Measurements from ENCODE around the gene MPZL2. TPM values are rescaled to one million over a fixed set of nuclear protein-coding genes. Genes with fewer than 3 reads are reported as not detected.

The MPZL2 gene
- total RNA-seq, 1 experiment from 2014 or later: 1.2 TPM

- TF ChIP-seq GTF2I (CRISPR knock-in tag; conservative IDR thresholded peaks at IDR 0.05): no peak
Observed at GRCh38 chr11:118272001-118272400, 7.9 kb upstream of the MPZL2 start (continued).

- Mint-ChIP-seq H3K27me3 (ENCODE audit: low read depth) (peaks cover 94% of the 10 kb centered on the region), H3K4me3 (no peak overlapping the region)
- CTCF ChIA-PET: no interaction called here
Observed at GRCh38 chr11:118267486-118267885, 3.4 kb upstream of the MPZL2 start.

GRCh38 chr11:118265954-118266353 is 1.9 kb upstream of the MPZL2 start:
- CTCF ChIA-PET: no interaction called here
- ATAC-seq: no peak
- no peaks in the 10 kb centered on the region for H3K9me3 Mint-ChIP-seq
- TF ChIP-seq TEAD4 (CRISPR knock-in tag; IDR thresholded peaks at IDR 0.05) (no peak), NR2C2 (CRISPR knock-in tag; IDR thresholded peaks at IDR 0.05) (no peak), ZNF219 (CRISPR knock-in tag; IDR thresholded peaks at IDR 0.05; ENCODE audit: borderline replicate concordance) (no peak), PRDM15 (CRISPR knock-in tag; IDR thresholded peaks at IDR 0.05) (no peak), NFE2L1 (CRISPR knock-in tag; IDR thresholded peaks at IDR 0.05) (no peak), SP1 (CRISPR knock-in tag; conservative IDR thresholded peaks at IDR 0.05) (no peak), NFATC4 (CRISPR knock-in tag; IDR thresholded peaks at IDR 0.05) (no peak), ERG (CRISPR knock-in tag; IDR thresholded peaks at IDR 0.05) (no peak), RORB (CRISPR knock-in tag; IDR thresholded peaks at IDR 0.05) (no peak), USF2 (CRISPR knock-in tag; IDR thresholded peaks at IDR 0.05) (no peak)

More at GRCh38 chr11:118267486-118267885, 3.4 kb upstream of the MPZL2 start:
- TF ChIP-seq HMGXB4 (CRISPR knock-in tag; IDR thresholded peaks at IDR 0.05) (no peak), PRDM15 (CRISPR knock-in tag; IDR thresholded peaks at IDR 0.05) (no peak), CREB1 (CRISPR knock-in tag; IDR thresholded peaks at IDR 0.05) (no peak), NR2C2 (CRISPR knock-in tag; IDR thresholded peaks at IDR 0.05) (no peak), PRRX2 (CRISPR knock-in tag; IDR thresholded peaks at IDR 0.05) (no peak), USF2 (CRISPR knock-in tag; IDR thresholded peaks at IDR 0.05) (no peak), CBFB (CRISPR knock-in tag; IDR thresholded peaks at IDR 0.05; ENCODE audit: low read depth) (no peak)
- no peaks in the 10 kb centered on the region for H3K36me3 Mint-ChIP-seq
- POLR2A ChIA-PET: no interaction called here
- peaks cover 35% of the 10 kb centered on the region for H3K4me1 Mint-ChIP-seq
- H3K9me3 Mint-ChIP-seq: no peaks in the 10 kb centered on the region
- H3K27ac Mint-ChIP-seq: no peak overlapping the region
- no peak for ATAC-seq
- no peak for DNase-seq (ENCODE audit: low spot score)

More at GRCh38 chr11:118265954-118266353, 1.9 kb upstream of the MPZL2 start:
- Mint-ChIP-seq H3K4me1 (peaks cover 35% of the 10 kb centered on the region), H3K4me3 (no peak overlapping the region), H3K27me3 (ENCODE audit: low read depth) (peaks cover 94% of the 10 kb centered on the region), H3K27ac (no peak overlapping the region), H3K36me3 (no peaks in the 10 kb centered on the region)
- DNase-seq (ENCODE audit: low spot score): no peak
- POLR2A ChIA-PET: interaction anchor here (0.6 kb wide), 1 partner anchor 58 kb away, joined by 3 read pairs; no protein-coding TSS in a partner anchor

Data from WTC11 (cell line).